Hepatocyte (in vitro differentiated cells): ENCODE results near the gene RNF208. TPM values are rescaled to one million over a fixed set of nuclear protein-coding genes. Genes with fewer than 3 reads are reported as not detected.
A peak's percentile ranks its signal among the peaks of the same experiment; 100 is the strongest.

ENCODE experiments used
- DNase-seq: peaks from one replicate; pipeline ENCODE4 v3.0.0-alpha.2; 2016; ENCODE audit warnings: low spot score
- H2AFZ ChIP-seq: fragments of 200-600 bp; sonication (generic); 2 replicates; pipeline ENCODE4 v1.6.0; 2016; ENCODE audit warnings: antibody characterized with exemption, mild to moderate bottlenecking
- H3K27ac ChIP-seq: fragments of 200-600 bp; sonication (generic); 2 replicates; pipeline ENCODE4 v1.5.1; 2016; ENCODE audit warnings: mild to moderate bottlenecking
- H3K27me3 ChIP-seq: fragments of 200-600 bp; sonication (generic); 2 replicates; pipeline ENCODE4 v1.6.1; 2016
- H3K36me3 ChIP-seq: fragments of 200-600 bp; sonication (generic); replicated peaks from 2 replicates; pipeline ENCODE4 v1.5.1; 2016; ENCODE audit warnings: low read depth; ENCODE audit not compliant: insufficient read depth
- H3K4me1 ChIP-seq: fragments of 200-600 bp; sonication (generic); 2 replicates; pipeline ENCODE4 v1.5.1; 2016; ENCODE audit warnings: mild to moderate bottlenecking, moderate library complexity; ENCODE audit not compliant: insufficient read depth
- H3K4me2 ChIP-seq: fragments of 200-600 bp; sonication (generic); 2 replicates; pipeline ENCODE4 v1.6.0; 2016
- H3K4me3 ChIP-seq: fragments of 200-600 bp; sonication (generic); 2 replicates; pipeline ENCODE4 v1.5.1; 2016; ENCODE audit warnings: mild to moderate bottlenecking
- H3K79me2 ChIP-seq: fragments of 200-600 bp; sonication (generic); 2 replicates; pipeline ENCODE4 v1.6.0; 2017; ENCODE audit warnings: mild to moderate bottlenecking
- H3K9me2 ChIP-seq: fragments of 200-600 bp; sonication (generic); replicated peaks from 2 replicates; pipeline ENCODE4 v1.6.0; 2017; ENCODE audit warnings: mild to moderate bottlenecking; ENCODE audit not compliant: insufficient read depth
- H3K9me3 ChIP-seq: fragments of 200-600 bp; sonication (generic); 2 replicates; pipeline ENCODE4 v1.5.1; 2016; ENCODE audit warnings: low read depth, mild to moderate bottlenecking
- H4K20me1 ChIP-seq: fragments of 200-600 bp; sonication (generic); 2 replicates; pipeline ENCODE4 v1.6.0; 2016; ENCODE audit warnings: mild to moderate bottlenecking; ENCODE audit not compliant: insufficient read depth, poor library complexity, severe bottlenecking
- EZH2 ChIP-seq: fragments of 200-600 bp; sonication (generic); IDR thresholded peaks from 2 replicates; pipeline ENCODE4 v1.6.1; 2016; ENCODE audit warnings: antibody characterized with exemption, mild to moderate bottlenecking, borderline replicate concordance
- EZH2phosphoT487 ChIP-seq: fragments of 200-600 bp; sonication (generic); IDR thresholded peaks from one replicate; pipeline ENCODE4 v1.6.1; 2018; ENCODE audit warnings: antibody characterized with exemption, mild to moderate bottlenecking, low read depth, moderate library complexity; ENCODE audit not compliant: unreplicated experiment, severe bottlenecking
- WGBS: methylation state at CpG from one replicate; pipeline ENCODE4 v1.1.6; 2016; ENCODE audit warnings: low lambda C conversion rate; ENCODE audit errors: missing lambda C conversion rate; 5-methylcytosine and 5-hydroxymethylcytosine counted together
- polyA plus RNA-seq: library from polyadenylated mRNA; unstranded; fragments of >200 nt; fragmentation: Nextera tagmentation; extraction: Ambion mirVana; gene quantifications from 2 replicates; pipeline ENCODE4 v1.2.1, GENCODE V29; 2016
- total RNA-seq: library from RNA; depleted of rRNA; stranded (reverse); fragments of >200 nt; gene quantifications from 2 replicates; pipeline ENCODE4 v1.2.3, GENCODE V29; 2014
- TF ChIP-seq, protein P1 (sequence below): fragments of 200-600 bp; sonication (generic); IDR thresholded peaks from 2 replicates; pipeline ENCODE4 v1.5.1; 2016; ENCODE audit warnings: antibody characterized with exemption, mild to moderate bottlenecking; ENCODE audit not compliant: poor library complexity

The RNF208 gene
- total and polyA plus RNA-seq, 2 experiments from 2014 or later: 1.6 to 3.3 TPM

DNA sequence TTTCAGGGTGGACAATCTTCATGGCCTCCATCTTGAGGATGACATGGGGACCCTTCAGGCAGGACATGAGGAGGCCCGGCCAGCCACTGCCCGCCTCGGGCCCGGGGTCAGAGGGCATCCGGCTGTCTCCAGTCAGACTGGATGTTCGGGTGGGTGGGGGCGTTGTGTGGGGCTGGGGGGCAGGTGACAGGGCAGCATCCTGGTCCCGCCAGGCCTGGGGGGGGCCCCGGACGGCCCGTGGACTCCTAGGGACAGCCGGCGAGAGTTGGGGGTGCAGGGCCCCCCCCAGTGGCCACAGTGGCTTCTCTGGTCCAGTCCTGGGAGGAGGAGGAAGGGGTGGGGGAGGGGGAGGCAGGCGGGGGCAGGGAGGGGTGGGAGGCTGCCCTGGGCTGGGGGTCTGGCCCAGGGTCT, 940 bp downstream of the RNF208 start:
- no peaks in the 10 kb centered on the region for H3K36me3 ChIP-seq
- H3K4me3 ChIP-seq: no peak overlapping the region
- H3K27me3 ChIP-seq: no peaks in the 10 kb centered on the region
- 91% methylated on average over 6 of the region's 14 CpGs for WGBS
- no peaks in the 10 kb centered on the region for H4K20me1 ChIP-seq
- no peak for DNase-seq
- no peaks in the 10 kb centered on the region for H3K79me2 ChIP-seq
- H3K9me3 ChIP-seq: no peaks in the 10 kb centered on the region
- H3K4me2 ChIP-seq: peak overlapping the region; percentile 93
- H3K4me1 ChIP-seq: peaks cover 34% of the 10 kb centered on the region
- H2AFZ ChIP-seq: no peak overlapping the region
- TF ChIP-seq, protein P1, sequence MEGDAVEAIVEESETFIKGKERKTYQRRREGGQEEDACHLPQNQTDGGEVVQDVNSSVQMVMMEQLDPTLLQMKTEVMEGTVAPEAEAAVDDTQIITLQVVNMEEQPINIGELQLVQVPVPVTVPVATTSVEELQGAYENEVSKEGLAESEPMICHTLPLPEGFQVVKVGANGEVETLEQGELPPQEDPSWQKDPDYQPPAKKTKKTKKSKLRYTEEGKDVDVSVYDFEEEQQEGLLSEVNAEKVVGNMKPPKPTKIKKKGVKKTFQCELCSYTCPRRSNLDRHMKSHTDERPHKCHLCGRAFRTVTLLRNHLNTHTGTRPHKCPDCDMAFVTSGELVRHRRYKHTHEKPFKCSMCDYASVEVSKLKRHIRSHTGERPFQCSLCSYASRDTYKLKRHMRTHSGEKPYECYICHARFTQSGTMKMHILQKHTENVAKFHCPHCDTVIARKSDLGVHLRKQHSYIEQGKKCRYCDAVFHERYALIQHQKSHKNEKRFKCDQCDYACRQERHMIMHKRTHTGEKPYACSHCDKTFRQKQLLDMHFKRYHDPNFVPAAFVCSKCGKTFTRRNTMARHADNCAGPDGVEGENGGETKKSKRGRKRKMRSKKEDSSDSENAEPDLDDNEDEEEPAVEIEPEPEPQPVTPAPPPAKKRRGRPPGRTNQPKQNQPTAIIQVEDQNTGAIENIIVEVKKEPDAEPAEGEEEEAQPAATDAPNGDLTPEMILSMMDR: no peak
- TF ChIP-seq EZH2phosphoT487: no peak
- no peak for TF ChIP-seq EZH2
- H3K9me2 ChIP-seq: no peaks in the 10 kb centered on the region
- H3K27ac ChIP-seq: no peak overlapping the region

DNA sequence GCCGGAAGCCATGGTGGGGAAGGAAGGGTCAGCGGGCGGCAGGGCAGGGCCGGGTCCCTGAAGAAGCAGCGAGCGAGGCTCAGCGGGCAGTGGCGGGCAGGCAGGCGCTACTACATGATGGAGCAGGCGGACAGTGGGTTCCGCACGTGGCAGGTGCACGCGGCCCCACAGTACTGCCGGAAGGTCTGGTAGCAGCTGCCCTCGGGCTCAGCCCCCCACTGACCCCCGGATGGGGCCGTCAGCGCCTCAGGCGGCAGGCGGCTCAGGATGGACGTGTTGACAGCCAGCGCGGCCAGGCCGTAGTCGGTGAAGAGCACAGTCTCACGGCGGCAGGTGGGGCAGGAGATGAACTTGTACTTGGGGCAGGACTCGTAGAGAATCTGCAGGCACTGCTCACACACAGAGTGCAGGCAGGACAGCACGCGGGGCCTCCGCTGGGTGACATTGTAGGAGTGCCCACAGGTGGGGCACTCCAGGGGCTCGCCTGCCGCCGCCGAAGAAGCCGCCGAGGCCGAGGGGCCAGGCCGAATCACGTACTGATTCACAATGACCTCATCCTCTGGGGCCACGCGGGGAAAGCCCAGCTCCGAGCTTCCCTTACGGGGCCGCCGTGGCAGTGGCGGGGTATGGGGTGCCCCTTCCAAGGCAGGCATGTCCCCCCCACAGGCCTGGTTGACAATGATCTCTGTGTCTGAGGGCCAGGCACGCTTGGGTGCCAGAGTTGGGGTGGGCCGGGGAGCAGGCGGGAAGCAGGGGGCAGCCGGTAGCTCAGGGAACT, 1.5 kb downstream of the RNF208 start:
- WGBS: 93% methylated on average over 47 of the region's 52 CpGs
- H3K27ac ChIP-seq: no peak overlapping the region
- TF ChIP-seq EZH2 (no peak), EZH2phosphoT487 (no peak)
- TF ChIP-seq, protein P1: no peak
- H3K36me3 ChIP-seq: no peaks in the 10 kb centered on the region
- H3K27me3 ChIP-seq: no peaks in the 10 kb centered on the region
- H2AFZ ChIP-seq: no peak overlapping the region
- no peak overlapping the region for H3K4me3 ChIP-seq
- DNase-seq: no peak
- no peaks in the 10 kb centered on the region for H3K9me3 ChIP-seq
- no peaks in the 10 kb centered on the region for H3K9me2 ChIP-seq
- no peaks in the 10 kb centered on the region for H3K79me2 ChIP-seq
- H4K20me1 ChIP-seq: no peaks in the 10 kb centered on the region
- peaks cover 34% of the 10 kb centered on the region for H3K4me1 ChIP-seq
- no peak overlapping the region for H3K4me2 ChIP-seq

DNA sequence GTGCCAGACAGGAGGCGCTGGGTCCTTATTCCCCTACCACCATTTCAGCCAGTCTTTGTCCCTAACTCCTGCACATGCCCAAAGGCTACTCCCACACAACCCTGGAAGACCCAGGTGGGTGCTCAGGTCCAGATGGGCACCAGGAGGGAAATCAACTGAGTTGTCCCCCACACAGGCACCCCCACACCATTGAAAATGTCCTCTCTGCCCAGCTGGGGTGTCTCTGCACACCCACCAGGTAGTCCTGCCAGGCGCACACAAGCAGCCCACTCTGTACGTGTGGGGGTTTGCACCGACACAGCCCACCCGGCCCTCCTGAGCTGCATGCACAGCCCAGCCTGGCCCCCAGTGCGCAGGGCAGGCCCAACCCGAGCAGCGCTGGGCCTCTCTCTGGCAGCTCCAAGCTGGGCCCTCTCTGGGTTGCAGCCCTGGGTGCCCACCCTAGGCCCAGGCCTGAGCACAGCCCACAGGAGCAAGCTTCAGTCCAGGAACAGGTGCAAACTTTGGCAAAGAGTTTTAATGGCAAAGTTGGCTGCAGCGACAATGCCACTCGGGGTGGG, 2.2 kb downstream of the RNF208 start:
- peak overlapping the region; percentile 82 for H3K27ac ChIP-seq
- no peak overlapping the region for H3K4me3 ChIP-seq

More for the DNA sequence above, 2.2 kb downstream of the RNF208 start:
- TF ChIP-seq EZH2 (no peak), EZH2phosphoT487 (no peak)
- TF ChIP-seq, protein P1: no peak
- no peak for DNase-seq
- H3K79me2 ChIP-seq: no peaks in the 10 kb centered on the region
- no peak overlapping the region for H3K4me2 ChIP-seq
- no peaks in the 10 kb centered on the region for H3K36me3 ChIP-seq
- H3K27me3 ChIP-seq: no peaks in the 10 kb centered on the region
- H4K20me1 ChIP-seq: no peaks in the 10 kb centered on the region
- H3K9me3 ChIP-seq: no peaks in the 10 kb centered on the region
- H3K4me1 ChIP-seq: peaks cover 34% of the 10 kb centered on the region
- H2AFZ ChIP-seq: no peak overlapping the region
- H3K9me2 ChIP-seq: no peaks in the 10 kb centered on the region
- 96% methylated on average over 10 of the region's 10 CpGs for WGBS
